Epidermal melanocyte (primary cell): ENCODE data around the gene CLIC4.
"Not testable (repeated sequence)": the region's sequence is repeated elsewhere in the genome, so short reads cannot be mapped to it uniquely, and the experiment has no call there.

Experiments
- DNase-seq: peaks from one replicate; pipeline ENCODE4 v3.0.0; 2011; ENCODE audit warnings: low spot score; ENCODE audit not compliant: insufficient read length

The CLIC4 gene

GRCh38 chr1:24744911-24745710 lies at the start of gene CLIC4:
Gene CLIC4 (plus strand): TSS chr1:24745447. CDS start chr1:24745554, 107 bp downstream.
- peak; percentile 55 for DNase-seq

- no peak for DNase-seq
Observed at GRCh38 chr1:24696041-24696755, 49.0 kb upstream of the CLIC4 start.

- DNase-seq = no peak
Observed at GRCh38 chr1:24696756-24697330, 48.4 kb upstream of the CLIC4 start.

- not testable (repeated sequence) for DNase-seq
Observed at GRCh38 chr1:24697453-24698001, 47.7 kb upstream of the CLIC4 start.

GRCh38 chr1:24698326-24698725 lies 46.9 kb upstream of the CLIC4 start:
- DNase-seq = not testable (repeated sequence)

- DNase-seq = no peak
Observed at GRCh38 chr1:24699628-24700027, 45.6 kb upstream of the CLIC4 start.

- DNase-seq = no peak
Observed at GRCh38 chr1:24702511-24703293, 42.5 kb upstream of the CLIC4 start.

- no peak for DNase-seq
Observed at GRCh38 chr1:24704411-24705259, 40.6 kb upstream of the CLIC4 start.

GRCh38 chr1:24705260-24706073 lies 39.8 kb upstream of the CLIC4 start:
- peak; percentile 87 for DNase-seq

GRCh38 chr1:24706074-24706389 lies 39.2 kb upstream of the CLIC4 start:
- not testable (repeated sequence) for DNase-seq

- no peak for DNase-seq
Observed at GRCh38 chr1:24707687-24708086, 37.6 kb upstream of the CLIC4 start.

- no peak for DNase-seq
Observed at GRCh38 chr1:24708938-24709337, 36.3 kb upstream of the CLIC4 start.

GRCh38 chr1:24709791-24710441 lies 35.3 kb upstream of the CLIC4 start:
- no peak for DNase-seq

GRCh38 chr1:24711329-24711728 lies 33.9 kb upstream of the CLIC4 start:
- no peak for DNase-seq

GRCh38 chr1:24713176-24713575 lies 32.1 kb upstream of the CLIC4 start:
- DNase-seq = no peak

GRCh38 chr1:24713736-24714135 lies 31.5 kb upstream of the CLIC4 start:
- DNase-seq = no peak

GRCh38 chr1:24714859-24715520 lies 30.3 kb upstream of the CLIC4 start:
- peak; percentile 89 for DNase-seq

GRCh38 chr1:24715658-24716057 lies 29.6 kb upstream of the CLIC4 start:
- DNase-seq = no peak
